ENCODE results near the gene GNG7.
A peak's percentile ranks its signal among the peaks of the same experiment; 100 is the strongest.
"Not testable (repeated sequence)": the region's sequence is repeated elsewhere in the genome, so short reads cannot be mapped to it uniquely, and the experiment has no call there.

GNG7 gene

DNA sequence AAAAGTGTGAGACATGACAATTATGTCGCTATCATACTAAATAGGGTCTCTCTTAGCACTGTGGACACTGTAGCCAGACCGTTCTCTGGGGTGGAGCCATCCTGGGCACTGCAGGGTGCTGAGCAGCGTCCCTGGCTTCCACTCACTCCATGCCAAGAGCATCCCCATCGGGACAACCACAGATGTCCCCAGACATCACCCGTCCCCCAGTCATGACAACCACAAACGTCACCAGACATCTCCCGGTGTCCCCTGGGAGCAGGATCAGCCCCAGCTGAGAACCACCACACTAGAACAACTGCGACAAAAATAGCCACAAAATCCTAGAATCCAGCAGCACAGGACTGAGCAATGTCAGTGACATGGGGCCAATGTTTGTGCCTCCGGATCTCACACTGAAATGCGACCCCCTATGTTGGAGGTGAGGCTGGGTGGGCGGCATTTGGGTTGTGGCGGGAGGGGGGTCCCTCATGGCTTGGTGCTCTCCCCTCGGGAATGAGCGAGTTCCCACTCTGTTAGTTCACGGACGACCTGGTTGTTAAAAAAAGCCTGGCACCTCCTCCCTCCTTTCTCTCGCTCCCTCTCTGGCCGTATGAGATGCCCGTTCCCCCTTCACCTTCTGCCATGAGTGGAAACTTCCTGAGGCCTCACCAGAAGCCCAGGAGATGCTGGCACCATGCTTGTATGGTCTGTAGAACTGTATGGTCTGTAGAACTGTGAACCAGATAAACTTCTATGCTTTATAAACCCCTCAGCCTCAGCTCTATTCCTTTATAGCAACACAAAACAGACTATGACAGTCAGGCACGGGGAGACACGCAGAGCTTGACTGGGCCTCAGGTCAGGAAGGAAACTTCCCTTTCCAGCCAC is 132.7 kb downstream of the GNG7 start:
- DNase-seq: no peak

- DNase-seq: no peak
Observed at GRCh38 chr19:2567996-2568395, 134.5 kb downstream of the GNG7 start.

DNA sequence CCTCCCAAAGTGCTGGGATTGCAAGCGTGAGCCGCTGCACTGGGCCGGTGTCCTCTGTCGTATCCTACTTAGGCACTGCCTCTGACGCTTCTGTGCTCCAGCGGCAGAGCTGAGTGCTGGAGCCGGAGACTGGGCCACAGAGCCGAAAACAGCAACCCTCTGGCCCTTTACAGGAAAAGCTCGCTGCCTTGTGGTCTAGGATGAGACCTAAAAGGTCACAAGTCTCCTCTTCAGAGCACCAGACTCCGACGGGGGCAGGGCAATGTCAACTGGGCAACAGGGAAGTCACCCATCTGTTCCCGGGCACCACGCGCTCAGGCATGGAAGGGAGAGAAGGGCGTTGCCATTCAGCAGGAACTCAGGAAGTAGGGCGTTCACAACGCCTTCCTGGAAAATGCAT is 134.9 kb downstream of the GNG7 start:
- DNase-seq: no peak

DNA sequence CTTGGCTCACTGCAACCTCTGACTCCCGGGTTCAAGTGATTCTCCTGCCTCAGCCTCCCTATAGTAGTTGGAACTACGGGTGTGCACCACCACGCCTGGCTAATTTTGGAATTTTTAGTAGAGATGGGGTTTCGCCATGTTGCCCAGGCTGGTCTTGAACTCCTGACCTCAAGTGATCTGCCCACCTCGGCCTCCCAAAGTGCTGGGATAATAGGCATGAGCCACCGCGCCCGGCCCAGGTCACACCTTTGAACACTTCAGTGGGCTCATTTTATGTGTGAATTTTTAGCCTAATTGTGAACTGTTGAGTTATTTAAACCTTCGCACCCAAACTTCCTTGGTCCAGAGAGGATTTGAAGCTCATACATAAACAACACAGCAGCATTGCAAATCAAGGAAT is 138.9 kb downstream of the GNG7 start:
- DNase-seq: not testable (repeated sequence)

- DNase-seq: peak; percentile 77
Observed at GRCh38 chr19:2561895-2562294, 140.6 kb downstream of the GNG7 start.

DNA sequence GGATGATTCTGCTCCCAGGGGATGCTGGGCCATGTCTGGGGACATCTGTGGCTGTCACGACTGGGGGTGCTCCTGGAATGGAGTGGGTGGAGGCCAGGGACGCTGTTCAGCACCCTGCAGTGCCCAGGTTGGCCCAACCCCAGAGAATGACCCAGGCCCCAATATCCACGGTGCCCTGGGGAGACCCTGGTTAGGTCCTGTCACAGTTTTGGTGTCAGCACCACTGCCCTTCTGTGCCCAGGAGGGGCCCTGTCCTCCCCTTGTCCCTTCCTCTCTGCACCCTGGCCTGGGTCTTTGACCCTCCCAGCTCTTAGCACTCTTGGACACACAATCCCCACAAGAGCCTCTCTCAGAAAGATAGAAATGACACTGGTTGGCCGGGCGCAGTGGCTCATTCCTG is 141.3 kb downstream of the GNG7 start:
- no peak for DNase-seq

- no peak for DNase-seq
Observed at GRCh38 chr19:2560369-2560768, 142.1 kb downstream of the GNG7 start.

DNA sequence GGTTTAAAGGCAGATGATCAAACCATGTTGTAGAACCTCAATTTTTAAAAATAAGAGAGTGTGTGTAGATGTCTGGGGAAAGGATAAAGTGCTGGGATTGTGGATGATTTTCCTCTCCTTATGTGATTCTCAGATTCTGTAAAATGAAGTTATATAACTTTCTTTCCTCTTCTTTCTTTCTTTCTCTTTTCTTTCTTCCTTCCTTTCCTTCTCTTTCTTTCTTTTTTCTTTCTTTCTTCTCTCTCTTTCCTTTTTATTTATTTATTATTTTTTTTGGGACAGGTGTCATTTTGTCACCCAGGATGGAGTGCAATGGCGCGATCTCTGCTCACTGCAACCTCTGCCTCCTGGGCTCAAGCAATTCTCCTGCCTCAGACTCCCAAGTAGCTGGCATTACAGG is 144.0 kb downstream of the GNG7 start:
- DNase-seq: no peak

DNA sequence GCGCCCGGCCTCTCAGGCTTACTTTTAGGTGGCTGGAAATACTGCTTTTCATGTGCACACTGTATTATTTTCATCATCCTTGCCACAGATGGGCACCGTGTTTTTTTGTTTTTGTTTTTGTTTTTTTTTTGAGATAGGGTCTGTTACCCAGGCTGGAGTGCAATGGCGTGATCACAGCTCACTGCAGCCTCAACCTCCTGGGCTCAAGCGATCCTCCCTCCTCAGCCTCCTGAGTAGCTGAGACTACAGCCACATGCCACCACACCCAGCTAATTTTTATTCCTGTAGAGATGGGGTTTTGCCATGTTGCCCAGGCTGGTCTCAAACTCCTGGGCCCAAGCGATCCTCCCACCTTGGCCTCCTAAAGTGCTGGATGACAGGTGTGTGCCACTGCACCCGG is 144.4 kb downstream of the GNG7 start:
- not testable (repeated sequence) for DNase-seq

- no peak for DNase-seq
Observed at GRCh38 chr19:2557093-2557440, 145.4 kb downstream of the GNG7 start.

DNA sequence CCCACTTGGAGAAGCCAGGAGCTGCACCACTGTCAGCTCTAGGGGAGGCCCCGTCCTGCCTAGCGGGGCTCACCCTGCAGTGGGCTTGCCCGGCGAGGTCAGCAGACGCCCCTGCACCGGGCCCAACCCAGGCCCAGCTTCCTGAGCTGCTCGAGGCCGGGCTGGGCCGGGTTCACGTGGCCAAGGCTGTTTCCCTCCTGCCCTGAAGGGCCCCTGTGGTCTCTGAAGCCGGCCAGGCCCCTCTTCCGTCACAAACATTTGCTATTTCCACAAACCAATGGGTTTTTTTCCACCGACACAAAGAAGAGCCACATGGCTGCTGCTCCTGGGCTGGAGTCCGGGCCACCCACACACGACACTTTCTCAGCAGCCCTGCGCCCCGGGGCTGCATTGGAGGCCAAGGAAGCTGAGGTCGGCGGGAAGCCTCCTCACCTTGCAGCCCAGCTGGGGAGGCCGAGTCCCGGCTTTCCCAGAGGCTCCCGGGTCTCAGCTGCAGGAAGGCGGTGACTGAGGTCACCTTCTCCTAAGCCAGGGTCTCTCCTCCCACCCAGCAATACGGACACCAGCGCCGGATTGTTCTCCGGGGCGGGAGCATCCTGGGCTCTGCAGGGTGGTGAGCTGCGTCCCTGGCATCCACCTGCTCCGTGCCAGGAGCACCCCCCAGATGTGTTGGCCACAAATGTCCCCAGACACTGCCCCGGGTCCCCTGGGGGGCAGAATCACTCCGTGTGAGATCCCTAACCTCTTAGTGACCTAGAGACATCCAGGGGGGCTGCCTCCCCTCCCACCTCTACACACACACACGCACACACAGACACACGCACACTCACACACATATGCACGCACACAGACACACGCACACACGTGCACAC is 146.0 kb downstream of the GNG7 start:
- no peak for DNase-seq

GRCh38 chr19:2555422-2556220 is 146.9 kb downstream of the GNG7 start:
- DNase-seq: no peak

- DNase-seq: no peak
Observed at GRCh38 chr19:2554856-2555255, 147.6 kb downstream of the GNG7 start.

DNA sequence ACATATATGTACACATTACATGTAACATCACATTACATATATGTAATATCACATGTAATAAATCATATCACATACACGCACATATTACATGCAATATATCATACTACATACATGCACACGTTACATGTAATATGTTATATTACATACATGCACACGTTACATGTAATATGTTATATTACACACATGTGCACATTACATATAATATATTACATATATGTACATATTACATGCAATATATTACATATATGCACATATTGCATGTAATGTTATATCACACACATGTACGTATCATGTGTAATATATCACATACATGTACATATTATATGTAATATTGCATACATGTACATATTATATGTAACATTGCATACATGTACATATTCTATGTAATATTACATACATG is 149.0 kb downstream of the GNG7 start:
- DNase-seq: no peak

GRCh38 chr19:2552859-2553258 is 149.6 kb downstream of the GNG7 start:
- DNase-seq: peak; percentile 75

GRCh38 chr19:2551864-2552185 is 150.7 kb downstream of the GNG7 start:
- DNase-seq: no peak

DNA sequence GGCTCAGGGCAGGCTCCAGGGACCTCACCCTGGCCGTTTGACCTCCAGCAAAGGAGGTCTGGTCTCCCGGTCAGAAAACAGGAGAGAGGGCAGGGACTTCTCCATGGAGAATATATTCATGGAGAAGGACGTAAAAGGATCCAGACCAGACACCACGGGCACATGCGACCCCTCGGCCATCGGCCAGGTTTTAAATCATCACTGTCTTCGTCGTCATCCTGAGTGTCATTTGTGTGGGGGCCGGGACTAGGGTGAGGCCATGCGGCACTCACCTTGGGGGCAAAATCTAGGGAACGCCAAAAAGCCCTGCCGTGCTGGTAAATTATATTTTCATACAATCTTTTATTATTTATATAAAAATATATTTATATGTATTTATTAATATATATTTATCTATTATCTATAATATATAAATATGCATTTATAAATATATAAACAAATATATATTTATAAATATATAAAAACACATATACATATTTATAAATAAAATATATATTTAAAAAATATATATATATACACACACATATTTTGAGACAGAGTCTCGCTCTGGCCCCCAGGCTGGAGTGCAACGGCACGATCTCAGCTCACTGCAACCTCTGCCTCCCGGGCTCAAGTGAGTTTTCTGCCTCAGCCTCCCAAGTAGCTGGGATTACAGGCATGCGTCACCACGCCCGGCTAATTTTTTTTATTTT is 151.2 kb downstream of the GNG7 start:
- DNase-seq: no peak

DNA sequence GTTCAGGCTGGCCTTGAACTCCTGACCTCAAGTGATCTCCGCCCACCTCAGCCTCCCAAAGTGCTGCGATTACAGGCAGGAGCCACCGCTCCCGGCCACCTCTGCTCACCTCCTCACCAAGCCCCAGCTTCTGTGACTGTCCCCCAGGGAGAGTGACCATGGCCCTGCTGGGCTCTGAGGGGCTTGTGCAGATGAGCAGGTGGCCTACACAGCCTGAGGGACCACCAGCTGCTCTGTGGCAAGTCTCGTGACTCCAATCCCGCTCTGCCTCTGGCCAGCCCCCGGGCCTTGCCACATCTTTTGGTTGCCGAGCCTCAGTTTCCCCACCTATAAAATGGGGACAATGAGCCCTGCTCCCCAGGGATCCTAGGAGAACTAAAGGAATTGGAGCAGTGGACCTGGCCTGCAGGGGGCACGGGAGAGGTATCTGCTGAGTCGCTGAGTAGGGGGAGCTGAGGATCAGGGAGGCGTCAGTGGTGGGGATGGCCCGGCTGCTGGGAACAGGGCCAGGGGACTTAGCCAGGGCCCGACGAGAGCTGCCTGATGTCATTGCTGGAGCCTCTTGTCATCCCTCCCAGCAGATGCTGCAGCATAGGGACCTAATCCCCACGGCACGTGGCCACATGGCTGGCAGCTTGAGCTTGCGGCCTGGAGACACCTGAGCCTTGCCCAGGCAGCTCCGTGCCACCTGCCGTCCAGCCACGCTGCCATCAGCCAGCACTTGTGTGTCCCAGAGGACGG is 151.9 kb downstream of the GNG7 start:
- DNase-seq: no peak

GRCh38 chr19:2549701-2550191 is 152.7 kb downstream of the GNG7 start:
- DNase-seq: no peak

GRCh38 chr19:2548966-2549365 is 153.5 kb downstream of the GNG7 start:
- no peak for DNase-seq

DNA sequence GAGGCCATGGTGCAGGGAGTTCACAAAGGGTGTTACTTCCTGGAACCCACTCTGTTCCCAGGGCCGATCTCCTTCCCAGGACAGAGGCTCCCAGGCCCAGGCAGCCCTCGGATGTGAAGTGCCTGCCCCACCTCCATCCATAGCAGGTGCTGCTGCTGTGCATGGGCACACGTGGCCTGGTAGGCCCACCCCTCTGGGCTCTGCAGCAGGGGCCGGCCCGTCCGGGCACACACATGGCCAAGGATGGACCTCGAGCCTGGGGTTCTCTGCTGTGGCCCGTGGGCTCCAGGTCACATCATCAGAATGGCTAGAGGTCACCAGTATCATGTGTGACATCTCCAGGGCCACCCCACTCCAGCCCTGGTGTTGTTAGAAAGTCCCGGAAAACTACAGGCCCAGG is 154.8 kb downstream of the GNG7 start:
- DNase-seq: no peak

Data from CD4-positive, alpha-beta T cell treated with Interleukin-4 for 4 hours (primary cell).